Measurements from ENCODE around the gene NNT. TPM values are rescaled to one million over a fixed set of nuclear protein-coding genes. Genes with fewer than 3 reads are reported as not detected.
A peak's percentile ranks its signal among the peaks of the same experiment; 100 is the strongest.

NNT gene
- total and polyA plus RNA-seq, 8 donors, result 72.4 to 112 (median 85.1) TPM

GRCh38 chr5:43639566-43639965 is 36.6 kb downstream of the NNT start:
- Histone ChIP-seq H3K9me3 (no peaks in the 10 kb centered on the region), H3K27ac (no peak overlapping the region), H3K4me3 (no peak overlapping the region), H3K27me3 (no peaks in the 10 kb centered on the region), H3K4me1 (peaks cover 0 to 14% of the 10 kb centered on the region in 2 donors), H3K36me3 (peaks cover 0 to 4% of the 10 kb centered on the region in 2 donors)
- DNase-seq, result no peak
- ATAC-seq, result no peak
- intact Hi-C loops (cut with DNase I), result no loop called here
- TF ChIP-seq CTCF (IDR thresholded peaks at IDR 0.05), result no peak

- Histone ChIP-seq H3K9me3 (no peaks in the 10 kb centered on the region), H3K4me3 (no peak overlapping the region), H3K4me1 (peaks cover 0 to 9% of the 10 kb centered on the region in 2 donors), H3K27me3 (no peaks in the 10 kb centered on the region), H3K27ac (no peak overlapping the region), H3K36me3 (peaks cover 0 to 26% of the 10 kb centered on the region in 2 donors)
- intact Hi-C loops (cut with DNase I), result no loop called here
- DNase-seq, result no peak
- TF ChIP-seq CTCF (IDR thresholded peaks at IDR 0.05), result no peak
- peak; percentile 53 for ATAC-seq
Observed at GRCh38 chr5:43642428-43642827, 39.4 kb downstream of the NNT start.

GRCh38 chr5:43643327-43643726 is 40.3 kb downstream of the NNT start:
- intact Hi-C loops (cut with DNase I), result no loop called here
- no peak overlapping the region for H3K4me3 ChIP-seq
- DNase-seq (no peak), ATAC-seq (no peak)
- peaks cover 0 to 8% of the 10 kb centered on the region in 2 donors for H3K4me1 ChIP-seq
- TF ChIP-seq CTCF (IDR thresholded peaks at IDR 0.05), result no peak
- peaks cover 0 to 33% of the 10 kb centered on the region in 2 donors for H3K36me3 ChIP-seq
- no peaks in the 10 kb centered on the region for H3K27me3 ChIP-seq
- H3K9me3 ChIP-seq, result no peaks in the 10 kb centered on the region
- no peak overlapping the region for H3K27ac ChIP-seq

GRCh38 chr5:43643750-43644149 is 40.8 kb downstream of the NNT start:
- peaks cover 0 to 37% of the 10 kb centered on the region in 2 donors for H3K36me3 ChIP-seq
- H3K27me3 ChIP-seq, result no peaks in the 10 kb centered on the region
- intact Hi-C loops (cut with DNase I), result no loop called here
- H3K4me3 ChIP-seq, result no peak overlapping the region
- H3K27ac ChIP-seq, result no peak overlapping the region
- no peak for TF ChIP-seq CTCF (IDR thresholded peaks at IDR 0.05)
- DNase-seq, result no peak
- ATAC-seq, result no peak
- H3K9me3 ChIP-seq, result no peaks in the 10 kb centered on the region
- H3K4me1 ChIP-seq, result peaks cover 0 to 4% of the 10 kb centered on the region in 2 donors

GRCh38 chr5:43646992-43647391 is 44.0 kb downstream of the NNT start:
- H3K4me3 ChIP-seq, result no peak overlapping the region
- H3K4me1 ChIP-seq, result no peaks in the 10 kb centered on the region
- H3K36me3 ChIP-seq, result peaks cover 0 to 70% of the 10 kb centered on the region in 2 donors
- no peak for TF ChIP-seq CTCF (IDR thresholded peaks at IDR 0.05)
- intact Hi-C loops (cut with DNase I), result no loop called here
- no peaks in the 10 kb centered on the region for H3K27me3 ChIP-seq
- no peak for ATAC-seq
- no peak for DNase-seq
- H3K9me3 ChIP-seq, result no peaks in the 10 kb centered on the region
- H3K27ac ChIP-seq, result no peak overlapping the region

All from left lung (tissue), 10 donors.